ENCODE data around the gene CHAT.

CHAT gene

GRCh38 chr10:49654036-49654693 is 40.3 kb downstream of the CHAT start:
- no peak overlapping the region for H3K4me3 ChIP-seq (ENCODE audit: control insufficient read depth in 1 of 7, extremely low read depth in 1 of 7, insufficient read depth in 4 of 7, low read depth in 2 of 7, low read length in 6 of 7)
- H3K9me3 ChIP-seq (ENCODE audit: control extremely low read depth in 1 of 5, control insufficient read depth in 4 of 5, insufficient read depth in 2 of 5, low read depth in 1 of 5, low read length in 4 of 5) = peaks cover 0 to 3% (median 0%) of the 10 kb centered on the region in 5 experiments
- ChIA-PET CTCF (no interaction called here), POLR2A (no interaction called here)
- no peaks in the 10 kb centered on the region for H3K36me3 ChIP-seq (ENCODE audit: control insufficient read depth in 4 of 4, insufficient read depth in 4 of 4, low read length in 3 of 4)
- 86% methylated on average over 1 of the region's 5 CpGs for WGBS (ENCODE audit: insufficient coverage)
- no peak overlapping the region for H3K27ac ChIP-seq (ENCODE audit: insufficient read depth in 1 of 2, low read depth in 1 of 2, low read length in 2 of 2, poor library complexity in 1 of 2, severe bottlenecking in 2 of 2)
- peaks cover 0 to 2% (median 0%) of the 10 kb centered on the region in 4 experiments for H3K4me1 ChIP-seq (ENCODE audit: control extremely low read depth in 1 of 4, control insufficient read depth in 4 of 4, insufficient read depth in 4 of 4, low read length in 3 of 4)
- DNase-seq = no peak
- H3K27me3 ChIP-seq (replicated peaks in 2 of 5; ENCODE audit: control insufficient read depth in 4 of 5, insufficient read depth in 5 of 5, low read length in 4 of 5) = peaks cover 0 to 64% (median 11%) of the 10 kb centered on the region in 5 experiments

GRCh38 chr10:49655099-49655498 is 41.3 kb downstream of the CHAT start:
- DNase-seq = no peak
- no peak overlapping the region for H3K27ac ChIP-seq (ENCODE audit: insufficient read depth in 1 of 2, low read depth in 1 of 2, low read length in 2 of 2, poor library complexity in 1 of 2, severe bottlenecking in 2 of 2)
- no peaks in the 10 kb centered on the region for H3K4me1 ChIP-seq (ENCODE audit: control extremely low read depth in 1 of 4, control insufficient read depth in 4 of 4, insufficient read depth in 4 of 4, low read length in 3 of 4)
- 71% methylated on average over 18 of the region's 18 CpGs for WGBS (ENCODE audit: insufficient coverage)
- no peaks in the 10 kb centered on the region for H3K36me3 ChIP-seq (ENCODE audit: control insufficient read depth in 4 of 4, insufficient read depth in 4 of 4, low read length in 3 of 4)
- CTCF ChIA-PET = no interaction called here
- H3K27me3 ChIP-seq (replicated peaks in 2 of 5; ENCODE audit: control insufficient read depth in 4 of 5, insufficient read depth in 5 of 5, low read length in 4 of 5) = peaks cover 0 to 56% (median 11%) of the 10 kb centered on the region in 5 experiments
- H3K9me3 ChIP-seq (ENCODE audit: control extremely low read depth in 1 of 5, control insufficient read depth in 4 of 5, insufficient read depth in 2 of 5, low read depth in 1 of 5, low read length in 4 of 5) = peaks cover 0 to 5% (median 0%) of the 10 kb centered on the region in 5 experiments
- POLR2A ChIA-PET = no interaction called here
- H3K4me3 ChIP-seq (ENCODE audit: control insufficient read depth in 1 of 7, extremely low read depth in 1 of 7, insufficient read depth in 4 of 7, low read depth in 2 of 7, low read length in 6 of 7) = no peak overlapping the region

- Histone ChIP-seq H3K4me3 (ENCODE audit: control insufficient read depth in 1 of 7, extremely low read depth in 1 of 7, insufficient read depth in 4 of 7, low read depth in 2 of 7, low read length in 6 of 7) (no peak overlapping the region), H3K4me1 (ENCODE audit: control extremely low read depth in 1 of 4, control insufficient read depth in 4 of 4, insufficient read depth in 4 of 4, low read length in 3 of 4) (no peaks in the 10 kb centered on the region), H3K36me3 (ENCODE audit: control insufficient read depth in 4 of 4, insufficient read depth in 4 of 4, low read length in 3 of 4) (no peaks in the 10 kb centered on the region), H3K27ac (ENCODE audit: insufficient read depth in 1 of 2, low read depth in 1 of 2, low read length in 2 of 2, poor library complexity in 1 of 2, severe bottlenecking in 2 of 2) (no peak overlapping the region), H3K9me3 (ENCODE audit: control extremely low read depth in 1 of 5, control insufficient read depth in 4 of 5, insufficient read depth in 2 of 5, low read depth in 1 of 5, low read length in 4 of 5) (peaks cover 0 to 5% (median 0%) of the 10 kb centered on the region in 5 experiments), H3K27me3 (replicated peaks in 2 of 5; ENCODE audit: control insufficient read depth in 4 of 5, insufficient read depth in 5 of 5, low read length in 4 of 5) (peaks cover 0 to 45% (median 6%) of the 10 kb centered on the region in 5 experiments)
- ChIA-PET POLR2A (no interaction called here), CTCF (no interaction called here)
- WGBS (ENCODE audit: insufficient coverage) = 84% methylated on average over 7 of the region's 9 CpGs
- no peak for DNase-seq
These were observed 43.1 kb downstream of the CHAT start for GRCh38 chr10:49656845-49657493.

- Histone ChIP-seq H3K4me3 (ENCODE audit: control insufficient read depth in 1 of 7, extremely low read depth in 1 of 7, insufficient read depth in 4 of 7, low read depth in 2 of 7, low read length in 6 of 7) (no peak overlapping the region), H3K4me1 (ENCODE audit: control extremely low read depth in 1 of 4, control insufficient read depth in 4 of 4, insufficient read depth in 4 of 4, low read length in 3 of 4) (no peaks in the 10 kb centered on the region), H3K27ac (ENCODE audit: insufficient read depth in 1 of 2, low read depth in 1 of 2, low read length in 2 of 2, poor library complexity in 1 of 2, severe bottlenecking in 2 of 2) (no peak overlapping the region), H3K36me3 (ENCODE audit: control insufficient read depth in 4 of 4, insufficient read depth in 4 of 4, low read length in 3 of 4) (no peaks in the 10 kb centered on the region), H3K27me3 (replicated peaks in 2 of 5; ENCODE audit: control insufficient read depth in 4 of 5, insufficient read depth in 5 of 5, low read length in 4 of 5) (peaks cover 0 to 42% (median 4%) of the 10 kb centered on the region in 5 experiments), H3K9me3 (ENCODE audit: control extremely low read depth in 1 of 5, control insufficient read depth in 4 of 5, insufficient read depth in 2 of 5, low read depth in 1 of 5, low read length in 4 of 5) (peaks cover 0 to 5% (median 0%) of the 10 kb centered on the region in 5 experiments)
- WGBS (ENCODE audit: insufficient coverage) = no CpG with 5 or more reads among the region's 1 CpG
- ChIA-PET CTCF (no interaction called here), POLR2A (no interaction called here)
- no peak for DNase-seq
These were observed 43.8 kb downstream of the CHAT start for GRCh38 chr10:49657606-49658005.

- POLR2A ChIA-PET = no interaction called here
- DNase-seq = no peak
These were observed 47.5 kb downstream of the CHAT start for GRCh38 chr10:49661140-49661856.

GRCh38 chr10:49662169-49662830 is 48.5 kb downstream of the CHAT start:
- ChIA-PET CTCF (interaction anchor here (0.6 kb wide), 1 partner anchor 128 kb away, joined by 3 read pairs; no protein-coding TSS in a partner anchor), POLR2A (no interaction called here)
- H3K36me3 ChIP-seq (ENCODE audit: control insufficient read depth in 4 of 4, insufficient read depth in 4 of 4, low read length in 3 of 4) = no peaks in the 10 kb centered on the region
- no peak overlapping the region for H3K4me3 ChIP-seq (ENCODE audit: control insufficient read depth in 1 of 7, extremely low read depth in 1 of 7, insufficient read depth in 4 of 7, low read depth in 2 of 7, low read length in 6 of 7)
- no peak for DNase-seq
- WGBS (ENCODE audit: insufficient coverage) = 97% methylated on average over 14 of the region's 15 CpGs
- H3K27me3 ChIP-seq (replicated peaks in 2 of 5; ENCODE audit: control insufficient read depth in 4 of 5, insufficient read depth in 5 of 5, low read length in 4 of 5) = peaks cover 0 to 26% (median 4%) of the 10 kb centered on the region in 5 experiments
- peaks cover 0 to 5% (median 0%) of the 10 kb centered on the region in 5 experiments for H3K9me3 ChIP-seq (ENCODE audit: control extremely low read depth in 1 of 5, control insufficient read depth in 4 of 5, insufficient read depth in 2 of 5, low read depth in 1 of 5, low read length in 4 of 5)
- no peaks in the 10 kb centered on the region for H3K4me1 ChIP-seq (ENCODE audit: control extremely low read depth in 1 of 4, control insufficient read depth in 4 of 4, insufficient read depth in 4 of 4, low read length in 3 of 4)
- no peak overlapping the region for H3K27ac ChIP-seq (ENCODE audit: insufficient read depth in 1 of 2, low read depth in 1 of 2, low read length in 2 of 2, poor library complexity in 1 of 2, severe bottlenecking in 2 of 2)

More at GRCh38 chr10:49661140-49661856, 47.5 kb downstream of the CHAT start:
- H3K4me3 ChIP-seq (ENCODE audit: control insufficient read depth in 1 of 7, extremely low read depth in 1 of 7, insufficient read depth in 4 of 7, low read depth in 2 of 7, low read length in 6 of 7) = no peak overlapping the region
- peaks cover 0 to 27% (median 2%) of the 10 kb centered on the region in 5 experiments for H3K27me3 ChIP-seq (replicated peaks in 2 of 5; ENCODE audit: control insufficient read depth in 4 of 5, insufficient read depth in 5 of 5, low read length in 4 of 5)
- CTCF ChIA-PET = no interaction called here
- H3K27ac ChIP-seq (ENCODE audit: insufficient read depth in 1 of 2, low read depth in 1 of 2, low read length in 2 of 2, poor library complexity in 1 of 2, severe bottlenecking in 2 of 2) = no peak overlapping the region
- no peaks in the 10 kb centered on the region for H3K36me3 ChIP-seq (ENCODE audit: control insufficient read depth in 4 of 4, insufficient read depth in 4 of 4, low read length in 3 of 4)
- H3K9me3 ChIP-seq (ENCODE audit: control extremely low read depth in 1 of 5, control insufficient read depth in 4 of 5, insufficient read depth in 2 of 5, low read depth in 1 of 5, low read length in 4 of 5) = peaks cover 0 to 5% (median 0%) of the 10 kb centered on the region in 5 experiments
- 63% methylated on average over 6 of the region's 8 CpGs for WGBS (ENCODE audit: insufficient coverage)
- no peaks in the 10 kb centered on the region for H3K4me1 ChIP-seq (ENCODE audit: control extremely low read depth in 1 of 4, control insufficient read depth in 4 of 4, insufficient read depth in 4 of 4, low read length in 3 of 4)
